ENCODE measurements around the gene OR2B3. TPM values are rescaled to one million over a fixed set of nuclear protein-coding genes. Genes with fewer than 3 reads are reported as not detected.
"Not testable (repeated sequence)": the region's sequence is repeated elsewhere in the genome, so short reads cannot be mapped to it uniquely, and the experiment has no call there.

The OR2B3 gene
- total RNA-seq = not detected

- TF ChIP-seq POLR2A (IDR thresholded peaks at IDR 0.05) = no peak
- no peak for TF ChIP-seq POLR2AphosphoS5 (IDR thresholded peaks at IDR 0.05)
- TF ChIP-seq EP300 (IDR thresholded peaks at IDR 0.05) = no peak
- TF ChIP-seq, protein P1, sequence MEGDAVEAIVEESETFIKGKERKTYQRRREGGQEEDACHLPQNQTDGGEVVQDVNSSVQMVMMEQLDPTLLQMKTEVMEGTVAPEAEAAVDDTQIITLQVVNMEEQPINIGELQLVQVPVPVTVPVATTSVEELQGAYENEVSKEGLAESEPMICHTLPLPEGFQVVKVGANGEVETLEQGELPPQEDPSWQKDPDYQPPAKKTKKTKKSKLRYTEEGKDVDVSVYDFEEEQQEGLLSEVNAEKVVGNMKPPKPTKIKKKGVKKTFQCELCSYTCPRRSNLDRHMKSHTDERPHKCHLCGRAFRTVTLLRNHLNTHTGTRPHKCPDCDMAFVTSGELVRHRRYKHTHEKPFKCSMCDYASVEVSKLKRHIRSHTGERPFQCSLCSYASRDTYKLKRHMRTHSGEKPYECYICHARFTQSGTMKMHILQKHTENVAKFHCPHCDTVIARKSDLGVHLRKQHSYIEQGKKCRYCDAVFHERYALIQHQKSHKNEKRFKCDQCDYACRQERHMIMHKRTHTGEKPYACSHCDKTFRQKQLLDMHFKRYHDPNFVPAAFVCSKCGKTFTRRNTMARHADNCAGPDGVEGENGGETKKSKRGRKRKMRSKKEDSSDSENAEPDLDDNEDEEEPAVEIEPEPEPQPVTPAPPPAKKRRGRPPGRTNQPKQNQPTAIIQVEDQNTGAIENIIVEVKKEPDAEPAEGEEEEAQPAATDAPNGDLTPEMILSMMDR (IDR thresholded peaks at IDR 0.05) = no peak
- Histone ChIP-seq H3K9me3 (no peaks in the 10 kb centered on the region), H3K36me3 (no peaks in the 10 kb centered on the region), H3K27ac (no peak within 1 kb of the TSS), H3K4me3 (no peak within 1 kb of the TSS), H3K27me3 (no peaks in the 10 kb centered on the region), H3K4me1 (no peaks in the 10 kb centered on the region)
- no peak for DNase-seq (ENCODE audit: low spot score in 2 of 2)
- 77% methylated on average over 1 of the region's 1 CpG for WGBS
Observed at GRCh38 chr6:29087213-29087612, at the start of gene OR2B3. Gene OR2B3, minus strand, starts transcription at chr6:29087313. Its CDS starts 65 bp downstream, at chr6:29087248.

- Histone ChIP-seq H3K27ac (no peak overlapping the region), H3K36me3 (no peaks in the 10 kb centered on the region), H3K27me3 (no peaks in the 10 kb centered on the region), H3K9me3 (no peaks in the 10 kb centered on the region), H3K4me1 (no peaks in the 10 kb centered on the region), H3K4me3 (no peak overlapping the region)
- WGBS = 72% methylated on average over 2 of the region's 2 CpGs
- no peak for DNase-seq (ENCODE audit: low spot score in 2 of 2)
- TF ChIP-seq, protein P1 (IDR thresholded peaks at IDR 0.05) = no peak
- no peak for TF ChIP-seq POLR2A (IDR thresholded peaks at IDR 0.05)
- TF ChIP-seq EP300 (IDR thresholded peaks at IDR 0.05) = no peak
- TF ChIP-seq POLR2AphosphoS5 (IDR thresholded peaks at IDR 0.05) = no peak
Observed at GRCh38 chr6:29131691-29132090, 44.6 kb upstream of the OR2B3 start.

DNA sequence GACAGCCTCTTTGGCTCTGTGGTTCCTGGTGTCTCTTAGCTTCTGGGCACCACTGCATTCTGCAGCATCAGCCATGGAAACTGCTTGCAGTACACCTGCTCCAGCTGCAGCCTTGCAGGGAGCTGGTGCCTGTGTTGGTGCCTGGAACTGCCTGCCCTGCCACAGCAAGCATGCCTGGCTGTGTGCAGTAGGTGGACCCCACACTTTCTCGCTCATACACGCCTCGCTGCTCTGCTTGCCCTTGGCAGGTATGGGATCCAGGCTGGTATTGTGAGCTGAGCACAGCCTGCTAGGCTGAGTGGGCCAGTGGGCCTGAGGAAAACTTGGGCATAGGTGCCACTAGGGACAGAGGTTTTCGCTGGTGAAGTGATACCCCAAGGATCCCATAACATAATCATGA lies 43.5 kb upstream of the OR2B3 start:
- no peaks in the 10 kb centered on the region for H3K4me1 ChIP-seq
- DNase-seq (ENCODE audit: low spot score in 2 of 2) = no peak
- TF ChIP-seq EP300 (IDR thresholded peaks at IDR 0.05) (no peak), POLR2AphosphoS5 (IDR thresholded peaks at IDR 0.05) (no peak), POLR2A (IDR thresholded peaks at IDR 0.05) (no peak)
- TF ChIP-seq, protein P1 (IDR thresholded peaks at IDR 0.05) = no peak
- no peak overlapping the region for H3K27ac ChIP-seq
- no peak overlapping the region for H3K4me3 ChIP-seq
- H3K27me3 ChIP-seq = no peaks in the 10 kb centered on the region
- WGBS = 79% methylated on average over 4 of the region's 4 CpGs
- H3K9me3 ChIP-seq = no peaks in the 10 kb centered on the region
- no peaks in the 10 kb centered on the region for H3K36me3 ChIP-seq

GRCh38 chr6:29129326-29130012 lies 42.4 kb upstream of the OR2B3 start:
- H3K27me3 ChIP-seq = no peaks in the 10 kb centered on the region
- TF ChIP-seq POLR2AphosphoS5 (IDR thresholded peaks at IDR 0.05) (no peak), POLR2A (IDR thresholded peaks at IDR 0.05) (no peak), EP300 (IDR thresholded peaks at IDR 0.05) (no peak)
- TF ChIP-seq, protein P1 (IDR thresholded peaks at IDR 0.05) = no peak
- no peak overlapping the region for H3K4me3 ChIP-seq
- no peaks in the 10 kb centered on the region for H3K9me3 ChIP-seq
- no peaks in the 10 kb centered on the region for H3K36me3 ChIP-seq
- H3K27ac ChIP-seq = no peak overlapping the region
- DNase-seq (ENCODE audit: low spot score in 2 of 2) = no peak
- 70% methylated on average over 6 of the region's 15 CpGs for WGBS
- no peaks in the 10 kb centered on the region for H3K4me1 ChIP-seq

- 77% methylated on average over 1 of the region's 3 CpGs for WGBS
- not testable (repeated sequence) for DNase-seq (ENCODE audit: low spot score in 2 of 2); H3K36me3 ChIP-seq; H3K4me3 ChIP-seq; H3K27ac ChIP-seq; H3K9me3 ChIP-seq; H3K27me3 ChIP-seq; H3K4me1 ChIP-seq
Observed at GRCh38 chr6:29114964-29115363, 27.9 kb upstream of the OR2B3 start.

DNA sequence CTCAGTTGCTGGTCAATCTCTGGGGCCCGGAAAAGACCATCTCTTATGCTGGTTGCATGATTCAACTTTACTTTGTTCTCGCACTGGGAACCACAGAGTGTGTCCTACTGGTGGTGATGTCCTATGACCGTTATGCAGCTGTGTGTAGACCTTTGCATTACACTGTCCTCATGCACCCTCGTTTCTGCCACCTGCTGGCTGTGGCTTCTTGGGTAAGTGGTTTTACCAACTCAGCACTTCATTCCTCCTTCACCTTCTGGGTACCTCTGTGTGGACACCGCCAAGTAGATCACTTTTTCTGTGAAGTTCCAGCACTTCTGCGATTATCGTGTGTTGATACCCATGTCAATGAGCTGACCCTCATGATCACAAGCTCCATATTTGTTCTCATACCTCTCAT lies 25.0 kb upstream of the OR2B3 start:
- H3K36me3 ChIP-seq = no peaks in the 10 kb centered on the region
- no peaks in the 10 kb centered on the region for H3K4me1 ChIP-seq
- no peaks in the 10 kb centered on the region for H3K27me3 ChIP-seq
- WGBS = 79% methylated on average over 7 of the region's 7 CpGs
- H3K4me3 ChIP-seq = no peak overlapping the region
- no peaks in the 10 kb centered on the region for H3K9me3 ChIP-seq
- no peak for DNase-seq (ENCODE audit: low spot score in 2 of 2)
- H3K27ac ChIP-seq = no peak overlapping the region
- TF ChIP-seq POLR2A (IDR thresholded peaks at IDR 0.05) = no peak
- TF ChIP-seq POLR2AphosphoS5 (IDR thresholded peaks at IDR 0.05) = no peak
- TF ChIP-seq, protein P1 (IDR thresholded peaks at IDR 0.05) = no peak
- no peak for TF ChIP-seq EP300 (IDR thresholded peaks at IDR 0.05)

Measured in suprapubic skin (tissue), 4 donors.